ENCODE measurements around the gene UBA6.

GRCh38 chr4:67697860-67698687 lies 2.9 kb downstream of the UBA6 start:
- TF ChIP-seq CTCF (IDR thresholded peaks at IDR 0.05; ENCODE audit: borderline replicate concordance, extremely low read depth, low read length, poor library complexity, severe bottlenecking) (no peak), EZH2 (IDR thresholded peaks at IDR 0.05; ENCODE audit: borderline replicate concordance, low read depth, low read length, severe bottlenecking) (no peak)
